Hematopoietic multipotent progenitor cell treated with erythropoietin and hydrocortisone succinate and interleukin-3 and kit ligand, for 6 days (in vitro differentiated cells): ENCODE results near the gene GLOD5.
A peak's percentile ranks its signal among the peaks of the same experiment; 100 is the strongest.
"Not testable (repeated sequence)": the region's sequence is repeated elsewhere in the genome, so short reads cannot be mapped to it uniquely, and the experiment has no call there.

Experiments used
- DNase-seq: peaks from one replicate; pipeline ENCODE4 v3.0.0-alpha.2; 2015

Gene GLOD5

GRCh38 chrX:48794911-48795515 lies 33.5 kb downstream of the GLOD5 start:
- peak; percentile 54 for DNase-seq

- DNase-seq: no peak
Measured at GRCh38 chrX:48798318-48798717, 36.8 kb downstream of the GLOD5 start.

GRCh38 chrX:48800574-48801279 lies 39.2 kb downstream of the GLOD5 start:
- DNase-seq: peak; percentile 92

- DNase-seq: peak; percentile 98
Measured at GRCh38 chrX:48801280-48802088, 39.9 kb downstream of the GLOD5 start, which contains the start of gene HDAC6. Gene HDAC6 (plus strand): TSS chrX:48802067. CDS start chrX:48802693, 626 bp downstream.

- peak; percentile 90 for DNase-seq
Measured at GRCh38 chrX:48802089-48802904, 40.8 kb downstream of the GLOD5 start.

- DNase-seq: no peak
Measured at GRCh38 chrX:48802905-48803200, 41.3 kb downstream of the GLOD5 start.

GRCh38 chrX:48806081-48806480 lies 44.5 kb downstream of the GLOD5 start:
- DNase-seq: no peak

GRCh38 chrX:48813644-48814043 lies 52.1 kb downstream of the GLOD5 start:
- no peak for DNase-seq

GRCh38 chrX:48814722-48815121 lies 53.2 kb downstream of the GLOD5 start:
- DNase-seq: no peak

- DNase-seq: no peak
Measured at GRCh38 chrX:48815266-48815665, 53.7 kb downstream of the GLOD5 start.

- no peak for DNase-seq
Measured at GRCh38 chrX:48816014-48816810, 54.7 kb downstream of the GLOD5 start.

- DNase-seq: no peak
Measured at GRCh38 chrX:48818098-48818497, 56.6 kb downstream of the GLOD5 start.

- DNase-seq: no peak
Measured at GRCh38 chrX:48818866-48819265, 57.3 kb downstream of the GLOD5 start.

GRCh38 chrX:48819394-48819793 lies 57.8 kb downstream of the GLOD5 start:
- DNase-seq: not testable (repeated sequence)

- no peak for DNase-seq
Measured at GRCh38 chrX:48823053-48823452, 61.5 kb downstream of the GLOD5 start.
